Pancreas (tissue), 10 donors: ENCODE data around the gene NUCB2. TPM values are rescaled to one million over a fixed set of nuclear protein-coding genes. Genes with fewer than 3 reads are reported as not detected.

Experiments
- ATAC-seq, 4 donors: fragments of 200-7000 bp; cut with Tn5 transposase; one replicate each; pipeline versions ENCODE4 v1.8.0 to v1.9.1; 2020; ENCODE audit warnings: mild to moderate bottlenecking in 4 of 4, moderate library complexity in 4 of 4
- DNase-seq, 6 donors: peaks; one replicate each; pipeline ENCODE4 v3.0.0-alpha.2; 2020
- FAIRE-seq: peaks from 2 replicates; lab custom pipeline; 2012; peaks lifted over from hg19 to GRCh38; lab: Jason Lieb, UNC
- H3K27ac ChIP-seq, 4 donors: fragments of 200-600 bp; sonication (generic); 1 replicate in 3 of 4; 2 replicates in 1 of 4; pipeline versions ENCODE4 v1.5.0 to v1.8.0; 2020
- H3K27me3 ChIP-seq, 4 donors: fragments of 200-600 bp; one replicate each; pipeline ENCODE4 v1.8.0; 2021
- H3K36me3 ChIP-seq, 3 donors: fragments of 200-600 bp; sonication (generic) in 1 of 3; one replicate each; pipeline versions ENCODE4 v1.5.0 to v1.8.0; 2020 to 2021
- H3K4me1 ChIP-seq, 3 donors: fragments of 200-600 bp; one replicate each; pipeline ENCODE4 v1.8.0; 2021
- H3K4me3 ChIP-seq, 4 donors: fragments of 200-600 bp; sonication (generic) in 2 of 4; one replicate each; pipeline versions ENCODE4 v1.5.0 to v1.8.0; 2020 to 2021
- H3K9me3 ChIP-seq, 4 donors: fragments of 200-600 bp; one replicate each; pipeline ENCODE4 v1.8.0; 2021
- WGBS, 2 donors: extraction: QIAGEN DNeasy Blood & Tissue Kit; methylation state at CpG; one replicate each; pipeline ENCODE4 v1.1.7; 2013; 5-methylcytosine and 5-hydroxymethylcytosine counted together
- intact Hi-C, 3 donors: fragments of 100-400 bp; cut with DNase I; formaldehyde crosslinking; loops; one replicate each; pipeline versions ENCODE4 v1.11.1 to v1.14.2; 2022
- polyA plus RNA-seq, 2 donors: library from polyadenylated mRNA; stranded (reverse); fragments of 200-250 nt; gene quantifications; one replicate each; pipeline ENCODE4 v1.2.3, GENCODE V29; 2013
- total RNA-seq, 6 donors: library from RNA; stranded (reverse); fragmentation: NEBNext Ultra II Directional in 4 of 6; extraction: Animal tissue kit (Norgen Biotek cat#: 25700) in 4 of 6; gene quantifications; one replicate each; pipeline versions ENCODE4 v1.2.1 to v1.2.4, GENCODE V29; 2021 to 2023
- TF ChIP-seq, protein P1 (sequence below), 4 donors: fragments of 200-600 bp; sonication (generic) in 3 of 4; IDR thresholded peaks; one replicate each; pipeline versions ENCODE4 v1.5.0 to v1.8.0; 2021; ENCODE audit warnings: antibody characterized with exemption in 4 of 4
- donor health status: healthy with polysubstance abuse.
- donor health status: DM: no; HTN: no; CAD: no; lungs with moderate emphysema.
- donor health status: DM: no; HTN: no; CAD: no.
- donor health status: control.
- donor health status: control.
- donor health status: Bipolar disorder and iron deficiency.
- donor health status: DM: yes; HTN: yes; CAD: no.
- donor health status: DM: no; HTN: no; CAD: no.
- donor health status: DM: no; HTN: no; CAD: no.
- donor health status: DM: yes; HTN: yes; CAD: no.

Gene NUCB2
- total and polyA plus RNA-seq, 8 donors: 108 to 255 (median 160) TPM

DNA sequence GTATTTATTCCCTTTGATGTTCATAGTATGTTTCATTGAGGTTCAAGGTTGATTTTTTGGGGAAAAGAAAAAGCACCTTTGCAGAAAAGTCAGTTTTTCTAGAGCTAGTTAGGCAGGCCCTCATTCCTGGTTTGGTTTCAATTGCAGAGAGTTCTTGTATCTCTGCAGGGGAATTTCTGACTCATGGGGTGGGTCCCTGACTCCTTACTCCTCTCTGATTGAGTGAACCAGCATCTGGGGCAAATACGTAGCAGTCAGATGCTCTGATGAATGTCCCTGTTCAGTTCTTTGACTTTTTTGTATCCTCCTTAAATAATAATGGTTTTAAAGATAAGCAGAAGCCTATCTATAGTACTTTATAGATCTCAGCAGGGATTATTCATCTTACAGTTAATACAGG is 67.4 kb downstream of the NUCB2 start:
- no peaks in the 10 kb centered on the region for H3K27me3 ChIP-seq
- DNase-seq (no peak), ATAC-seq (no peak), FAIRE-seq (no peak)
- no peaks in the 10 kb centered on the region for H3K4me1 ChIP-seq
- H3K4me3 ChIP-seq: no peak overlapping the region
- WGBS, 2 donors: 83 to 100% methylated on average over 1 of the region's 1 CpG
- TF ChIP-seq, protein P1, sequence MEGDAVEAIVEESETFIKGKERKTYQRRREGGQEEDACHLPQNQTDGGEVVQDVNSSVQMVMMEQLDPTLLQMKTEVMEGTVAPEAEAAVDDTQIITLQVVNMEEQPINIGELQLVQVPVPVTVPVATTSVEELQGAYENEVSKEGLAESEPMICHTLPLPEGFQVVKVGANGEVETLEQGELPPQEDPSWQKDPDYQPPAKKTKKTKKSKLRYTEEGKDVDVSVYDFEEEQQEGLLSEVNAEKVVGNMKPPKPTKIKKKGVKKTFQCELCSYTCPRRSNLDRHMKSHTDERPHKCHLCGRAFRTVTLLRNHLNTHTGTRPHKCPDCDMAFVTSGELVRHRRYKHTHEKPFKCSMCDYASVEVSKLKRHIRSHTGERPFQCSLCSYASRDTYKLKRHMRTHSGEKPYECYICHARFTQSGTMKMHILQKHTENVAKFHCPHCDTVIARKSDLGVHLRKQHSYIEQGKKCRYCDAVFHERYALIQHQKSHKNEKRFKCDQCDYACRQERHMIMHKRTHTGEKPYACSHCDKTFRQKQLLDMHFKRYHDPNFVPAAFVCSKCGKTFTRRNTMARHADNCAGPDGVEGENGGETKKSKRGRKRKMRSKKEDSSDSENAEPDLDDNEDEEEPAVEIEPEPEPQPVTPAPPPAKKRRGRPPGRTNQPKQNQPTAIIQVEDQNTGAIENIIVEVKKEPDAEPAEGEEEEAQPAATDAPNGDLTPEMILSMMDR (IDR thresholded peaks at IDR 0.05): no peak
- H3K27ac ChIP-seq: no peak overlapping the region
- H3K36me3 ChIP-seq: no peaks in the 10 kb centered on the region
- no peaks in the 10 kb centered on the region for H3K9me3 ChIP-seq
- intact Hi-C loops: no loop called here

DNA sequence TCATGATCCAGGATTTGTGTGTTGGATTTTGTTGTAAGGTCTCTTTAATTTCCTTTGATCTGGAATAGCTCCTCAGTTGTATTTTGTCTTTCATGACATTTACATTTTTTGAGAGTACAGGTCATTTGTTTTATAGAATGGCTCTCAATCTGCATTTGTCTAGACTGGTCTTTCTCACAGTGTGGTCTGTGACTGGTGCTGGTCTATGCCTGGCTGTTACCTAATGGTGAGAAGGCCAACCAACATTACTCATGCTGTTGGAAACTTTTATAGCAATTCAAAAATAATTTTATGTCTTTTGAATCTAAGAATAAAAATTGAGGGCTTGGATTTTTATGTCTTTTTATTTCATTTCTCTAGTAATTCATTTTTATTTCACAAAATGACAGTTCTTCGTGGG is 71.1 kb downstream of the NUCB2 start:
- intact Hi-C loops: no loop called here
- Histone ChIP-seq H3K4me3 (no peak overlapping the region), H3K27ac (no peak overlapping the region), H3K36me3 (no peaks in the 10 kb centered on the region), H3K4me1 (no peaks in the 10 kb centered on the region), H3K9me3 (no peaks in the 10 kb centered on the region), H3K27me3 (no peaks in the 10 kb centered on the region)
- TF ChIP-seq, protein P1 (IDR thresholded peaks at IDR 0.05): no peak
- 93 to 95% methylated on average over 1 of the region's 1 CpG for WGBS, 2 donors
- DNase-seq: no peak
- no peak for ATAC-seq
- no peak for FAIRE-seq

GRCh38 chr11:17350455-17351171 is 74.1 kb downstream of the NUCB2 start:
- Histone ChIP-seq H3K27me3 (no peaks in the 10 kb centered on the region), H3K27ac (no peak overlapping the region), H3K9me3 (no peaks in the 10 kb centered on the region), H3K36me3 (no peaks in the 10 kb centered on the region), H3K4me1 (peaks cover 0 to 6% (median 4%) of the 10 kb centered on the region in 3 donors), H3K4me3 (peak overlapping the region in 1 of 4 donors; percentile 58)
- WGBS, 2 donors: 92 to 96% methylated on average over 7 of the region's 7 CpGs
- intact Hi-C loops: no loop called here
- DNase-seq: no peak
- FAIRE-seq: no peak
- no peak for ATAC-seq
- TF ChIP-seq, protein P1 (IDR thresholded peaks at IDR 0.05): no peak

- TF ChIP-seq, protein P1 (IDR thresholded peaks at IDR 0.05): no peak
- H3K36me3 ChIP-seq: no peaks in the 10 kb centered on the region
- intact Hi-C loops: no loop called here
- 21 to 25% methylated on average over 12 of the region's 12 CpGs for WGBS, 2 donors
- H3K27ac ChIP-seq: no peak overlapping the region
- H3K4me1 ChIP-seq: peaks cover 0 to 6% (median 4%) of the 10 kb centered on the region in 3 donors
- no peak for DNase-seq
- H3K27me3 ChIP-seq: no peaks in the 10 kb centered on the region
- H3K4me3 ChIP-seq: peak overlapping the region in 3 of 4 donors; percentile 26 to 65 (median 58)
- ATAC-seq: no peak
- FAIRE-seq: no peak
- no peaks in the 10 kb centered on the region for H3K9me3 ChIP-seq
Observed at GRCh38 chr11:17351172-17351509, 74.6 kb downstream of the NUCB2 start.

GRCh38 chr11:17351510-17352176 is 75.1 kb downstream of the NUCB2 start, which contains the start of gene NCR3LG1:
TSS of gene NCR3LG1 (plus strand) at chr11:17351800. CDS start at chr11:17351970, 170 bp downstream.
- ATAC-seq (peak; percentile 4 to 53 (median 44)), DNase-seq (peak; percentile 29 to 74 (median 43)), FAIRE-seq (no peak)
- peaks cover 0 to 6% (median 4%) of the 10 kb centered on the region in 3 donors for H3K4me1 ChIP-seq
- H3K9me3 ChIP-seq: no peaks in the 10 kb centered on the region
- TF ChIP-seq, protein P1 (IDR thresholded peaks at IDR 0.05): no peak
- no peaks in the 10 kb centered on the region for H3K27me3 ChIP-seq
- WGBS, 2 donors: 3 to 4% methylated on average over 61 of the region's 61 CpGs
- no peaks in the 10 kb centered on the region for H3K36me3 ChIP-seq
- intact Hi-C loops: no loop called here
- H3K27ac ChIP-seq: no peak within 1 kb of the TSS
- H3K4me3 ChIP-seq: peak within 1 kb of the TSS; percentile 18 to 70 (median 62)
